Right kidney (tissue), 1 donor: ENCODE results near the gene CHST15.

Source experiments
- DNase-seq: peaks from one replicate; pipeline ENCODE4 v3.0.0-alpha.2; 2016

CHST15 gene

DNA sequence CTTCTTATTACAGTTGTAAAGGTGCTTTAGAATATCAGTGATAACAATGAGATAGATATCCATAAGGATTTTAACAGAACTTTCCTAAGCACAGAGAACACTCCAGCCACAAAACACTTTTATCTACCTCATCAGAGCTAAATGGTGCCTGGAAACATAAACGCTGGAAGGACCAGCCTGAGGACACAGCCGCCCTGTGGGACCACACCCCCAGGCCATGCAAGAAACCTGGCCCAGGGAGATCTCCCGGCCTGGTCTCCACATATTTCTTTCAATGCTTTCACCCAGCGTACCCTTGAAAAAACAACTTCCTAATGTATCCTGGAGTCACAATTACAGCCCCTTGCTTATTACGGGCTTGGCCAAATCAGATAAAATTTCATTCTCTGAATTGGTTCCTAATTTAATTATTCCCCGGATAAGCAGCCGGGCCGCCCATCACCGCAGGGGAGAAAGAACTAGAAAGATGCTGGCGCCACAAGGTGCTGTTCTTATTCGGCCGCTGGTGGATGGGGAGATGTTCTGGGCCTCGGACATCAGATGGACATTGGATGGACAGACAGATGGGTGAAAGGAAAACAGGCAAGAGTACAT, 11.8 kb downstream of the CHST15 start:
- no peak for DNase-seq

DNA sequence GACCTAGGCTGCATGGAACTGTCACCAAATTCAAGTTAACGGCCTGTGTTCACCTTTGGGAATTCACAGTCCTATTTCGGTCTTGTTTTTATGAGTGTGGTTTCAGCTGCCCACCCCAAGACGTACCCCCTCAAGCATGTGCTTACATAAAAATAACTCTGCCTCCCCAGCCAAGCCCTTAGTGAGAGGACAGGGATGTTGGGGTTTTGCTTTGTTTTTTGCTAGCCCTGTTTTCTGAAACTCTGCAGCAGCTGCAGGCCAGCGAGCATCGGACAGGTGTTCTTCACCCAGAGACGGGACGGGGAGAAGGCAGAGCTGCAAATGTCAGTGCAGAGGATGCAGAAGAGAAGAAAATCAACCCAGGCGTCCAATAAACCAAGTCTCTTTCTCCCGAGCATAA, 13.5 kb downstream of the CHST15 start:
- no peak for DNase-seq

DNA sequence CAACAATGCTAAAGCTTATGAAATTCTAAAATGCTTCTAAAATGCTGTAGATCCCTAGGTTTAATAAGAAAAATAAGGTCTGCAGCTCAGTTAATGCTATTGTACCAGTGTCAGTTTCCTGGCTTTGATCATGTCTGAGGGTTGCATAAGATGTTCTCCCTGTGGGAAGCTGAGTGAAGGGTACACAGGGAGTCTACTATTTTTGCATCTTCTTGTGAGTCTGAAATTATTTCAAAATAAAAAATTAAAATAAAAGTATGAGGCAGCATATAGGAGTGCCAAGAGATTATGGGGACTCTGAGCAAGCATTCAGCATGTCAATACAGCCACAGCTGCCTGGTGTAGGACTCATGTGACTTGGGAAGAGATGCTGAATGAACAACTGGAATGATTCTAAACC, 14.7 kb downstream of the CHST15 start:
- DNase-seq, result no peak

- DNase-seq, result no peak
Observed at GRCh38 chr10:124078028-124078427, 15.4 kb downstream of the CHST15 start.

DNA sequence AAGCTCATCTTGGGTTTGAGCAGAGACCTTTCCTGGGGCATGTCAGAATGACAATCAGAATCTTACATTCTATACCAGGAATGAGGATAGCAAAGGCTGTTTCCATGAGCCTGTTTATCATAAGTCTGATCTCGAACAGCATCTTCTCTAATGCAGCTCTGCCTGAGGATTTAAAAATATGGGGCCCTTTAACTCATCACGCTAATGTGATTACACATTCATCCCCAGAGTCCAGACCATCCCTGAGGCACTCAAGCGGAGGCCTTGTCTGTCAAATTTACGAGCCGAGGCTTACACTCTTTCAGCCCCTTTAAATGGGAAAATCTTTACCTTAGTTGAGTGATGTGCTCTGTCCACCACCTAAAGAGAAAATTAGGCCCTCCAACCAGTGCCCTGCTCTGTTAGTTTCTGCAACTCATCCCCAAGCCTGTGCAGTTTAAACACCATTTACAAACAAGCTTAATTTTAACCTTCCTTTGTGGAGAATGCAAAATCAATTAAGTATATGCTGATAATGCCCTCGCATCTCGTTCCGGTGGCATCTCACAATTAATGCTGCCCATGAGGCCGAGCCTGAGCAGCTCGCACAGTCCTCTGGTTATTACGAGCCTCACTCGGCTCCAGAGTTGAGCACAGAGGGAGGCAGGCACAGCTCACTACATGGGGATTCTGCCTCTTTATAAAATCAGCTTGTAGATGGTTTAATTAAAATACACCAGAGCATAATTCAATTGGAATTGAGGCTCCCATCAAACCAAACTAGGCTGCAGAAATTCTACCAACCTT, 16.0 kb downstream of the CHST15 start:
- DNase-seq, result no peak

DNA sequence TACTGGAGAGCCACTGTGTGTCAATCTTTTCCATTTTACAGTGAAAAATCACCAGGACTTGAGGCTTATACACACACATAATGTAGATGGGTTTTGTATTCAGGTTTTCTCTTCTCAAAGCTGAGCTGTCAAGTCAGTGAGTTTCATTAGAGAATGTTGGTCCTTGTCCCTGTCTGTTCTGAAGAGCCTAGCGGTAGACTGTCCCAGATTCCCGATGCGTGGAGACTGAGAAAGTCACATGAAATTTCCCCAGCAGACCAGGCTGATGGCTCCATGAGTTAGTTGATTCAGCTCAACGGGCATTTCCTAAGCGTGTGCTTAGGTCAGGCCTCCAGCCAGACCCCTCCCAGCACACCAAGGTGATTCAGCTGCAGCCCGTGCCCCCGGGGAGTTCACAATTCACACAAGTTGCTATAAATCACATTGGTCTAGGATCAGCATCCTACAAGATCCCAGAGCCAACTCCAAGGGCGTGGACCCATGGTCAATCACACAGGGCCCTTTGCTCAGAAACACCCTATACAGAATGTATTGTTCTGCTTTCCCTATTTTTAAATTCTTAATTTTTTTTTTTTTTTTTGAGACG, 17.2 kb downstream of the CHST15 start:
- DNase-seq, result no peak

DNA sequence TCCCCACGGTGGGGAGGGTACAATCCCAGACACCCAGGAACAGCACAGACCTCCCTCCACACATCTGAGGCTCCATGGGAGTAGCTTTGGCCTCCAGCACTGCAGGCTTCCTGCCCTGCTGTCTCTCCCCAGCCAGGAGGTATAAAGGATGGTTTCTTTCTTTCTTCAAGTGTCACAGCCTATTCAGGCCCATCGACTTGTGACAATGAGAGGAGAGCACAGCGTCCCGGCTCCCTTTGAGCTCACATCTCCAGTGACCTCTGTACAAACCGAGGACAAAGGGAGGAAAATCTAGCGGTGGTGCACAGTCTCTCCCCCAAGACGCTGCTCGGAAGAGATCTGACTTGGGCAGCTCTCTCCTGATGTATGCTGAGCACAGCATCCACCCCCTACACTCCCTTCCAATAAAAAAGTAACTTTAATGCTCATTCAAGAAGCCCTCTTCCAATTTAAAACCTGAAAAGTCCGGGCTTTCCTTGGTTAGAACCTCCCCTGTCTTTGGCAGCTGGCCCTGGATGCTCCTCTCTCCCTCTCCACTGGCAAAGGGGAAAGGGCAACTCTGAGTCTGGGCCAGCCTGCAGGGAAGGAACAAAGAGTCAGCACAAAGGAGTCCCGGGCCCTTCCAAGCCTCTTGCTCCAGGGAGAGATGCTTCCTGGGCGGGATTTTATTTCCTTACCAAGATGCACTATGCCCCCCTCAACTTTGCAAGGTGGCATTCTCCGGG, 18.0 kb downstream of the CHST15 start:
- DNase-seq, result no peak

DNA sequence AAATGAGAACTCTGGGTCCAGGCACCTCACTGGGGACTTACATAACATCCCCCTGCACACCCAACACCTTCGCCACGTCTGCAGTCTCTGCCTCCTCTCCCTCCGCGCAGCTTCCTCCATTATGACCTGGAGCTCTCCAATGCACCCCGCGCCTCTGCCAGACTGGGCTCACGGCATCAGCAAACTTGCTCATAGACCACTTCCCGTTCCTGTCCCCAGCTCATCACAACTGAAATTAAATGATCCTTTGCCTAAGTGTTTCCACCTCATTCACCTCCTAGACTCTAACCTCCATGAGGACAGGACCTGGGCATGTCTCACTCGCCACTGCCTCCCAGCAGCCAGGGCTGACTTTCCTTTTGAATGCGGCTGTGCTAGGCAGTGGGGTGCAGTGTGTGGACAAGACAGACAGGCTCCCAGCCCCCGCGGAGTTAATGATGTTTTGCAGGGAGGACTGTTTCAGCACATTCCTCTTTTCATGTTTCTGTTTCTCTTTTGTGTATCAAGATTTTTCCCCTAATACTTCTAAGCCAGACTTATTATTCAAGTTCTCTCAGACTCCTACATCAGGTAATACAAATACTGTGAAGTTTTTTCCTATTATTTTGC, 18.8 kb downstream of the CHST15 start:
- DNase-seq, result no peak

GRCh38 chr10:124073978-124074377, 19.4 kb downstream of the CHST15 start:
- no peak for DNase-seq

DNA sequence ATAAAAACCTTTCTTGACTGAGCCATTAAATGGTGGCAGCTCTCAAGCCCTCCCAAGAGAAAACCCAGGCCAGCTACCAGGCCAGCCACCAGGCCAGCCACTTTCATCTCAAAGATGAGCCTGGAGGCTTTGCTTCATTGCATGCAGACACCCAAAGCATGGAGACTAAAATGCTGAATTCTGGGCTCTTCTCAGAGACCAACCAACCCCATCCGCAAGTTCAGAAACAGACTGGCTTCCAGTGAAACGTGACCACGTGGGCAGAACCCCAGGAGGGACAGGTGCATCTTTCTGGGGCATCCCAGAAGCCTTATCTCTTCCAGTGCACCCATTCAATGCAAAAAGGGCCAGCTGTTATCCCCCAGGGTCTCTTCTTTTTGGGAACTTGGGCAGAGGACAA, 20.9 kb downstream of the CHST15 start:
- no peak for DNase-seq

- no peak for DNase-seq
Observed at GRCh38 chr10:124072106-124072505, 21.3 kb downstream of the CHST15 start.

- no peak for DNase-seq
Observed at GRCh38 chr10:124071141-124071540, 22.3 kb downstream of the CHST15 start.

DNA sequence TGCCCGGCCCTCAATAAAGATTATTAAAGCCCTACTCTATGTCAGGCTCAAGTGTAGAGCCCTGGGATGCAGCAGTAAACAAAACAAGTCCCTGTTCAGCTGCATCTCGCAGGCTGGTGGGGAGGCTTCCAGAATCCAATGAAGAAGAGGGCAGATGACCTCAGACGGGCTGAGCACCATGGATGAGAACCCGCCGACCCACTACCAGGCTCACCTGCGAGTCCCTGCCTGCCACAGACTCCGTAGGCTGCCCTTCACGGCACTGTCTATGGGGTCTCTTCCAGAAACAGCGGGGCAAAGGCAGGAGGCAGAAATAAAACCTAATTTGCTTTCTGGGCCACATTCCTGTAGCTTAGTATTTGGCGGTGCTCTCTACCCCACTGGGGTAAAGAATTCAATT, 22.7 kb downstream of the CHST15 start:
- DNase-seq, result no peak

- DNase-seq, result no peak
Observed at GRCh38 chr10:124069341-124070264, 23.8 kb downstream of the CHST15 start.

DNA sequence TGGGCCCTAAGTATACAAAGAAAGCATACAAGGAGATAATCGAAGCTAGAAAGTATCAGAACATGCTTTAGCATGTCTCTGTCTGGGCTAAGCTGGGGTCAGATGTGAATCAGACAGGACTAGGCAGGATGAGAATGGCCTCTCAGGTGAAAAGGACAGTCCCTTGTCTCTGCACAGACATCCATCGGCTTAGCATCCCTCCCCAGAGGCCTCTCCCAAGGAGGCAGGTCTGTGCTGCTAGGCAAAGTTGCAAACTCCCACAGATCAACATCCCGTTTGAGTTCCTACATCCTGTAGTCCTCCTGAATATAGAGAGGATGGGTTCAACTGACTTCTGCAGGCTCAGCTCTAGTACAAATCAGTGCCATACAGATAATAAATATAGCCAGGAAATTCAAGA, 24.5 kb downstream of the CHST15 start:
- no peak for DNase-seq

DNA sequence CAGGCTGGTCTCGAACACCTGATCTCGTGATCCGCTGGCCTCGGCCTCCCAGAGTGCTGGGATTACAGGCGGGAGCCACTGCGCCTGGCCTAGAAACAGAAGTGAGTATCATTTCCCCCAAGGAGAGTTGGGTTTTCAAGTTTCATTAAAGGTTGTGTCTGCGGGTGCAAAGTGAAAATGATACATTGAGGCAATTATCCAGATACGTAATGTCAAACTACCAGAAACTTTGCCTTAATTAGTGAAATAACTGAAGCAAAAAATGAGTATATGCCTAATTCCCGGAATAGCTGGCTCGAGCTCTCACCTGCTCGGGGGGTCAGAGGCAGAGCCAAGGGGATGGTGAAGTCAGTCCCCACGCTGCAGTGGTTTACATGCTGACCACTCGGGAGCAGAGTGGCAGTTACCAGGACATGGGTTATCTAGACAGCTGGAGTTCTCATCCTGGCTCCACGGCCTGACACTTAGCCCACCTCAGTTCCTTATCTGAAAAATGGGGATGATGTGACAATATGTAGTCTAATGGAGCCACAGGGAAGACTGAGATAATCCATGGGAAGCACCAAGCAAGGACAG, 25.5 kb downstream of the CHST15 start:
- no peak for DNase-seq

DNA sequence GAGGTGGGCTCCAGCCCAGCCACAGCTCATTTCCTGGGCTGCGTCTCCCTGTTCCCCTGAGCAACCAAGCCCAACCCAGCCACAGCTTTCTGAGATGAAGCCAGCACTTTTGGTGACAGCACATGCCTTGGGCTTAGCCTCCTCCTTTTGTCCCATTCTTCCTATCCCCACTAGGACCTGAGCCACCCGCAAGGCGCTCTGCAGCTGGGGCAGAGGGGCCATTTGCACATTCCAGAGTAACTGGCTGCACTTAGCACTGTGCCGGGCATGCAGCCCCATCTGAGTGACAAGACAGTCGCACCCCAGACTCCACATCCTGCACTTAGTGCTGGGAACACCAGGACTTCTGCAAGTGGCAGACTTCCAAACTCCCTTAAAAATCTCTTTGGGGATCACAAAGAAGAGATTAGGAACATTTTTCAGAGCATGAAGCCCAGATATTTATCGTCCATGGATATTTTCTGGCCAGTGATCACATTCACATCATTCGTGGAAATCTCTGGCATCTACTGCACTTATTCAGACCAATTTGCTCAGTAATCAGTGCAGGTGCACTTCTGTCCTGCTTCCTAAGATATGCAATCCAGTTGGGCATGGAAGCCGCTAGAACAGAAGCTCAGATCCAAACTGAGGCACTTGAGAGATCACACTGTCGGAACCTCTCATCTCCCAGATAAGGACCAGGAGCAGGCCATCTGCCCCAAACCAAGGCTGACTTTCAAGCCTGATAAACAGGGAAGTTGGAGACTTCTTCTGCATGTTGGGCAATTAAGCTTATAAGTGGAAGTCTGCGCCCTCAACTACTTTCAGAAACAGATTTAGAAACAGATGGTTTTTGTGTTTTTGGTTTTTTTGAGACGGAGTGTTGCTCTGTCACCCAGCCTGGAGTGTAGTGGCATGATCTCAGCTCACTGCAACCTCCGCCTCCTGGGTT, 26.4 kb downstream of the CHST15 start:
- no peak for DNase-seq

GRCh38 chr10:124066126-124066700, 27.2 kb downstream of the CHST15 start:
- DNase-seq, result no peak

DNA sequence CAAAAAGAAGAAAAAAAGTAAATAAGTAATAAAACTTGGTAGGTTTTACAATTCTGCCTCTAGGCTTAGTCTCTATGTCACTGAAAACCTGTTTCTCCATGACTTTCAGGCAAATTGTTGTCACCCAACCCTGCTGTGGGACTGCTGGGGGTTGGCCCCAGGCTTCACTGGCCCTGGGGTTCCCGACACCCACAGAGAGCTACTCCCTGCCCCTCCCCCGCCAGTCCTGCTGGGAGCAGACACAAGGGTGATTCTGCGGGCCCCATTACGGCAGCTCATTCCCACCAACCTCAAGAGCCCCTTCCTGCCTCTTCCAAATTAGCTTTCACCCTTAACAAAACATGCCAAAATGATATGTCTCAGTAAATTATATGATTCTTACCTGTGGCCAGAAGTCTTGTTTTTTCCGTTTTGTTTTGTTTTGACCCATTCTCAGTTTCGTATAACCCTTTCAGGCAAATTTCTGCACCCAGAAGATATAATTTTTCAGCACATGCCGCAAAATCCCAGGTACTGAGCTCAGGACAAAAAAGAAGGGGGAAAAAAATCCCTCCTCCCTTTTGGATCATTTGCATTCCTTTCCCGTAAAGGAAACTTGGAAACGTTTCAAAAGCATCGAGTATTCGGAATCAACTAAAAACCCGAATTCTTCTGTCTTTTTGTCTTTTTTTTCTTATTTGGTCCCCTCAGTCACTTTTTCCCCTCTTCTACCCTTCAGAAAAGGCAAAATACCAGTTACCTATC, 27.8 kb downstream of the CHST15 start:
- no peak for DNase-seq
